ENCODE measurements around the gene NGEF. TPM values are rescaled to one million over a fixed set of nuclear protein-coding genes. Genes with fewer than 3 reads are reported as not detected.

Gene NGEF
- total and polyA plus RNA-seq, 10 of the 15 experiments (the other 5 are each of a cell fraction or from before 2014, with no cell fraction given), result 0.12 TPM; not detected in 9

GRCh38 chr2:232960862-232961261, 52.2 kb downstream of the NGEF start:
- Histone ChIP-seq H3K4me3 (no peak overlapping the region), H3K4me1 (ENCODE audit: control insufficient read depth, insufficient read depth, low read length) (peaks cover 14% of the 10 kb centered on the region), H4K20me1 (ENCODE audit: control insufficient read depth, insufficient read depth) (no peaks in the 10 kb centered on the region), H2AFZ (ENCODE audit: control insufficient read depth, low read depth, low read length) (no peak overlapping the region), H3K27me3 (replicated peaks in 1 of 2; ENCODE audit: control insufficient read depth in 2 of 2, insufficient read depth in 2 of 2, low read length in 1 of 2) (no peaks in the 10 kb centered on the region), H3K79me2 (ENCODE audit: control insufficient read depth, insufficient read depth, low read length) (no peaks in the 10 kb centered on the region), H3K4me2 (ENCODE audit: control insufficient read depth, insufficient read depth) (no peak overlapping the region), H3K9me3 (replicated peaks; ENCODE audit: control insufficient read depth, insufficient read depth, low read length) (peaks cover 7% of the 10 kb centered on the region; the same call in 1 of the 3 replicates), H3K27ac (ENCODE audit: control insufficient read depth, insufficient read depth) (no peak overlapping the region), H3K36me3 (ENCODE audit: control insufficient read depth in 2 of 2, insufficient read depth in 2 of 2, low read length in 1 of 2) (no peaks in the 10 kb centered on the region), H3K9ac (ENCODE audit: control insufficient read depth, insufficient read depth, low read length) (no peak overlapping the region)
- DNase-seq (ENCODE audit: low read depth, low spot score), result no peak
- ChIA-PET SMC1A (ENCODE audit: uncharacterized antibody, unreplicated experiment) (no interaction called here), RAD21 (ENCODE audit: unreplicated experiment) (interaction anchor here (1.4 kb wide), 1 partner anchor 19 kb away, joined by 3 read pairs; no protein-coding TSS in a partner anchor), POLR2A (no interaction called here), CTCF (interaction anchor here (0.7 to 1.5 kb wide), 3 partner anchors 22 to 93 kb away, joined by 3 to 4 read pairs (median 3); no protein-coding TSS in a partner anchor)
- no peak for FAIRE-seq
- in situ Hi-C loops (cut with MboI), result no loop called here
- BruUV-seq (replicated peaks), result no TSS peak
- intact Hi-C loops (cut with micrococcal nuclease; ENCODE audit: unreplicated experiment), result no loop called here
- WGBS (ENCODE audit: insufficient coverage, insufficient replicate concordance, low lambda C conversion rate, missing lambda C conversion rate), result 46% methylated on average over 2 of the region's 2 CpGs
- ATAC-seq, result no peak
- TF ChIP-seq SUZ12 (IDR thresholded peaks at IDR 0.05; ENCODE audit: unreplicated experiment) (no peak), MXI1 (IDR thresholded peaks at IDR 0.05; ENCODE audit: low read depth, low read length) (no peak), SREBF2 (IDR thresholded peaks at IDR 0.05; ENCODE audit: low read length) (no peak), ZBED1 (IDR thresholded peaks at IDR 0.05; ENCODE audit: borderline replicate concordance) (no peak), GABPA (IDR thresholded peaks at IDR 0.05; ENCODE audit: low read depth) (no peak), TBL1XR1 (IDR thresholded peaks at IDR 0.05; ENCODE audit: low read depth, low read length) (no peak), IRF4 (IDR thresholded peaks at IDR 0.05; ENCODE audit: low read depth, low read length) (no peak), SMAD5 (IDR thresholded peaks at IDR 0.05; ENCODE audit: low read depth) (no peak), RAD21 (IDR thresholded peaks at IDR 0.05; ENCODE audit: insufficient read depth, low read depth, low read length) (no peak), ZNF207 (IDR thresholded peaks at IDR 0.05; ENCODE audit: borderline replicate concordance) (no peak), RUNX3 (IDR thresholded peaks at IDR 0.05; ENCODE audit: low read length) (no peak), CEBPB (IDR thresholded peaks at IDR 0.05; ENCODE audit: borderline replicate concordance in 1 of 2, low read depth in 2 of 2, low read length in 2 of 2) (no peak), ZNF274 (IDR thresholded peaks at IDR 0.05; ENCODE audit: insufficient read depth, insufficient read length) (no peak), YY1 (IDR thresholded peaks at IDR 0.05; ENCODE audit: low read depth, low read length) (no peak), CHD1 (IDR thresholded peaks at IDR 0.05; ENCODE audit: low read depth, low read length) (no peak)
- TF ChIP-seq, protein P1, sequence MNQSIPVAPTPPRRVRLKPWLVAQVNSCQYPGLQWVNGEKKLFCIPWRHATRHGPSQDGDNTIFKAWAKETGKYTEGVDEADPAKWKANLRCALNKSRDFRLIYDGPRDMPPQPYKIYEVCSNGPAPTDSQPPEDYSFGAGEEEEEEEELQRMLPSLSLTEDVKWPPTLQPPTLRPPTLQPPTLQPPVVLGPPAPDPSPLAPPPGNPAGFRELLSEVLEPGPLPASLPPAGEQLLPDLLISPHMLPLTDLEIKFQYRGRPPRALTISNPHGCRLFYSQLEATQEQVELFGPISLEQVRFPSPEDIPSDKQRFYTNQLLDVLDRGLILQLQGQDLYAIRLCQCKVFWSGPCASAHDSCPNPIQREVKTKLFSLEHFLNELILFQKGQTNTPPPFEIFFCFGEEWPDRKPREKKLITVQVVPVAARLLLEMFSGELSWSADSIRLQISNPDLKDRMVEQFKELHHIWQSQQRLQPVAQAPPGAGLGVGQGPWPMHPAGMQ (IDR thresholded peaks at IDR 0.05; ENCODE audit: borderline replicate concordance), result no peak
